Activated CD8-positive, alpha-beta memory T cell treated with anti-CD3 and anti-CD28 coated beads for 48 hours (primary cell): ENCODE results near the gene LRP2.

Experiments used
- DNase-seq, 3 experiments: peaks; one replicate each; pipeline ENCODE4 v3.0.0-alpha.2; 2020; ENCODE audit warnings: low read depth in 2 of 3, low spot score in 2 of 3

Gene LRP2

GRCh38 chr2:169247211-169247610 lies 115.1 kb downstream of the LRP2 start:
- DNase-seq: no peak

GRCh38 chr2:169240405-169240804 lies 121.9 kb downstream of the LRP2 start:
- no peak for DNase-seq

- no peak for DNase-seq
These were observed 124.4 kb downstream of the LRP2 start for GRCh38 chr2:169237939-169238338.

- DNase-seq: no peak
These were observed 125.0 kb downstream of the LRP2 start for GRCh38 chr2:169237286-169237685.

GRCh38 chr2:169232551-169233154 lies 129.7 kb downstream of the LRP2 start:
- no peak for DNase-seq

GRCh38 chr2:169230204-169230603 lies 132.1 kb downstream of the LRP2 start:
- DNase-seq: no peak

- no peak for DNase-seq
These were observed 132.7 kb downstream of the LRP2 start for GRCh38 chr2:169229590-169229989.

- no peak for DNase-seq
These were observed 136.4 kb downstream of the LRP2 start for GRCh38 chr2:169225906-169226305.

- no peak for DNase-seq
These were observed 137.0 kb downstream of the LRP2 start for GRCh38 chr2:169225233-169225750.

- no peak for DNase-seq
These were observed 139.7 kb downstream of the LRP2 start for GRCh38 chr2:169222665-169223064.

GRCh38 chr2:169221745-169222369 lies 140.5 kb downstream of the LRP2 start:
- no peak for DNase-seq

- no peak for DNase-seq
These were observed 151.4 kb downstream of the LRP2 start for GRCh38 chr2:169210917-169211316.

- no peak for DNase-seq
These were observed 154.3 kb downstream of the LRP2 start for GRCh38 chr2:169208026-169208425.

GRCh38 chr2:169205176-169205575 lies 157.2 kb downstream of the LRP2 start:
- DNase-seq: no peak

GRCh38 chr2:169203952-169204351 lies 158.4 kb downstream of the LRP2 start:
- DNase-seq: no peak

GRCh38 chr2:169200756-169201155 lies 161.6 kb downstream of the LRP2 start:
- no peak for DNase-seq

GRCh38 chr2:169193618-169194017 lies 168.7 kb downstream of the LRP2 start:
- DNase-seq: no peak

GRCh38 chr2:169190197-169190775 lies 172.0 kb downstream of the LRP2 start:
- no peak for DNase-seq

GRCh38 chr2:169189132-169189531 lies 173.2 kb downstream of the LRP2 start:
- DNase-seq: no peak

GRCh38 chr2:169185711-169186110 lies 176.6 kb downstream of the LRP2 start:
- no peak for DNase-seq

GRCh38 chr2:169184074-169184473 lies 178.3 kb downstream of the LRP2 start:
- DNase-seq: no peak

GRCh38 chr2:169182573-169182972 lies 179.8 kb downstream of the LRP2 start:
- DNase-seq: no peak
